Naive thymus-derived CD4-positive, alpha-beta T cell (primary cell): ENCODE results near the gene TPCN1. TPM values are rescaled to one million over a fixed set of nuclear protein-coding genes. Genes with fewer than 3 reads are reported as not detected.
A peak's percentile ranks its signal among the peaks of the same experiment; 100 is the strongest.
"Not testable (repeated sequence)": the region's sequence is repeated elsewhere in the genome, so short reads cannot be mapped to it uniquely, and the experiment has no call there.

Experiments used
- ATAC-seq: fragments of 150-1000 bp; cut with Tn5 transposase; 2 replicates; pipeline ENCODE4 v1.10.0; 2021; ENCODE audit warnings: mild to moderate bottlenecking, moderate library complexity
- CTCF ChIA-PET: fragments of 350-600 bp; sonication (Branson Sonifier 250); formaldehyde crosslinking; loops from one replicate; lab custom pipeline; 2021; ENCODE audit warnings: antibody characterized with exemption; lab: Charles Lee
- POLR2A ChIA-PET: fragments of 350-600 bp; sonication (Branson Sonifier 250); formaldehyde crosslinking; loops from one replicate; lab custom pipeline; 2021; ENCODE audit warnings: antibody characterized with exemption, inconsistent platforms; lab: Charles Lee
- DNase-seq, 9 donors: peaks; one replicate each; pipeline versions ENCODE4 v3.0.0 to v3.0.0-alpha.2; 2020 to 2022; ENCODE audit warnings: mixed read lengths in 1 of 9
- H3K27ac ChIP-seq: one replicate; pipeline ENCODE4 v1.7.0; 2013; ENCODE audit warnings: mild to moderate bottlenecking, low read depth, low read length, moderate library complexity
- H3K27me3 ChIP-seq, 2 donors: one replicate each; pipeline ENCODE4 v1.7.0; 2013; ENCODE audit warnings: low read length in 2 of 2, mild to moderate bottlenecking in 2 of 2, moderate library complexity in 2 of 2; ENCODE audit not compliant: control insufficient read depth in 2 of 2, insufficient read depth in 2 of 2
- H3K36me3 ChIP-seq, 3 experiments: 1 replicate in 2 of 3; 2 replicates in 1 of 3; pipeline ENCODE4 v1.7.0; 2013; ENCODE audit warnings: low read length in 3 of 3, mild to moderate bottlenecking in 3 of 3, moderate library complexity in 1 of 3; ENCODE audit not compliant: insufficient read depth in 3 of 3, control insufficient read depth in 2 of 3
- H3K4me1 ChIP-seq, 2 donors: one replicate each; pipeline ENCODE4 v1.7.0; 2013; ENCODE audit warnings: low read length in 2 of 2, mild to moderate bottlenecking in 2 of 2, moderate library complexity in 1 of 2; ENCODE audit not compliant: control insufficient read depth in 2 of 2, insufficient read depth in 2 of 2
- H3K4me3 ChIP-seq: 2 replicates; pipeline ENCODE4 v1.7.0; 2013; ENCODE audit warnings: mild to moderate bottlenecking, low read length
- H3K9me3 ChIP-seq, 3 experiments: 1 replicate in 2 of 3; 2 replicates in 1 of 3; pipeline ENCODE4 v1.7.0; 2013; ENCODE audit warnings: low read length in 3 of 3; ENCODE audit not compliant: control insufficient read depth in 2 of 3
- H3K27ac Mint-ChIP-seq, 9 donors: one replicate each; pipeline ENCODE4 v1.8.0; 2020 to 2022; ENCODE audit warnings: mixed read lengths in 9 of 9, mild to moderate bottlenecking in 8 of 9, moderate library complexity in 5 of 9, inconsistent platforms in 2 of 9
- H3K27me3 Mint-ChIP-seq, 5 donors: one replicate each; pipeline ENCODE4 v1.8.0; 2021 to 2022; ENCODE audit warnings: mixed read lengths in 5 of 5, mild to moderate bottlenecking in 1 of 5
- H3K36me3 Mint-ChIP-seq, 5 donors: one replicate each; pipeline ENCODE4 v1.8.0; 2020 to 2022; ENCODE audit warnings: mixed read lengths in 5 of 5, mild to moderate bottlenecking in 3 of 5, inconsistent platforms in 1 of 5
- H3K4me1 Mint-ChIP-seq, 7 donors: one replicate each; pipeline ENCODE4 v1.8.0; 2020 to 2022; ENCODE audit warnings: mixed read lengths in 7 of 7, mild to moderate bottlenecking in 3 of 7, inconsistent platforms in 1 of 7
- H3K4me3 Mint-ChIP-seq, 10 donors: one replicate each; pipeline ENCODE4 v1.8.0; 2020 to 2022; ENCODE audit warnings: mild to moderate bottlenecking in 10 of 10, mixed read lengths in 10 of 10, moderate library complexity in 6 of 10, inconsistent platforms in 2 of 10
- H3K9me3 Mint-ChIP-seq, 11 donors: one replicate each; pipeline ENCODE4 v1.8.0; 2020 to 2022; ENCODE audit warnings: mixed read lengths in 11 of 11, mild to moderate bottlenecking in 4 of 11, inconsistent platforms in 1 of 11, moderate library complexity in 1 of 11
- intact Hi-C, 2 donors: fragments of 100-400 bp; cut with micrococcal nuclease; formaldehyde crosslinking; loops; one replicate each; pipeline ENCODE4 v1.15.1; 2023
- polyA plus RNA-seq, 2 donors: library from polyadenylated mRNA; unstranded; fragments of 300-500 nt; fragmentation: Illumina TruSeq; gene quantifications; one replicate each; pipeline ENCODE4 v1.2.3, GENCODE V29; 2021
- total RNA-seq, 6 experiments: library from RNA in 5 of 6; stranded (reverse) in 5 of 6; gene quantifications; 1 replicate in 5 of 6; 2 replicates in 1 of 6; pipeline ENCODE4 v1.2.3 and lab custom pipeline; 2021 to 2026

Gene TPCN1
- total and polyA plus RNA-seq, 7 experiments from 2014 or later: 15.3 to 124 (median 97.2) TPM

- H3K4me1 Mint-ChIP-seq: peaks cover 16 to 40% (median 27%) of the 10 kb centered on the region in 7 donors
- H3K9me3 Mint-ChIP-seq: peaks cover 0 to 3% (median 0%) of the 10 kb centered on the region in 11 donors
- no peaks in the 10 kb centered on the region for H3K27me3 Mint-ChIP-seq
- no peak overlapping the region for H3K4me3 Mint-ChIP-seq
- intact Hi-C loops: no loop called here
- Histone ChIP-seq H3K4me1 (peaks cover 18% of the 10 kb centered on the region in 2 donors), H3K36me3 (no peaks in the 10 kb centered on the region), H3K27ac (no peak overlapping the region), H3K27me3 (no peaks in the 10 kb centered on the region), H3K9me3 (no peaks in the 10 kb centered on the region), H3K4me3 (no peak overlapping the region)
- peak overlapping the region in 5 of 9 donors; percentile 9 to 66 (median 49) for H3K27ac Mint-ChIP-seq
- ATAC-seq: no peak
- ChIA-PET POLR2A (interaction anchor here (0.8 to 1.2 kb wide), 3 partner anchors 16 to 226 kb away, joined by 3 to 4 read pairs (median 3); partner anchors contain the start of gene OAS2), CTCF (interaction anchor here (1.2 kb wide), 1 partner anchor 94 kb away, joined by 3 read pairs; no protein-coding TSS in a partner anchor)
- no peak for DNase-seq
- H3K36me3 Mint-ChIP-seq: peaks cover 0 to 2% (median 0%) of the 10 kb centered on the region in 5 donors
These were observed 17.2 kb upstream of the TPCN1 start for GRCh38 chr12:113203852-113204760.

GRCh38 chr12:113204804-113205203 is 16.5 kb upstream of the TPCN1 start:
- Histone ChIP-seq H3K9me3 (no peaks in the 10 kb centered on the region), H3K4me1 (peaks cover 25% of the 10 kb centered on the region in 2 donors), H3K4me3 (no peak overlapping the region), H3K27ac (no peak overlapping the region), H3K27me3 (no peaks in the 10 kb centered on the region), H3K36me3 (no peaks in the 10 kb centered on the region)
- CTCF ChIA-PET: no interaction called here
- ATAC-seq: no peak
- Mint-ChIP-seq H3K27me3 (no peaks in the 10 kb centered on the region), H3K27ac (peak overlapping the region in 3 of 9 donors; percentile 18 to 81 (median 25)), H3K4me3 (no peak overlapping the region), H3K36me3 (peaks cover 0 to 2% (median 0%) of the 10 kb centered on the region in 5 donors), H3K4me1 (peaks cover 16 to 46% (median 34%) of the 10 kb centered on the region in 7 donors), H3K9me3 (peaks cover 0 to 3% (median 0%) of the 10 kb centered on the region in 11 donors)
- DNase-seq: no peak
- POLR2A ChIA-PET: interaction anchor here (0.7 to 1.2 kb wide), 3 partner anchors 10 to 227 kb away, joined by 3 to 4 read pairs (median 3); partner anchors contain the start of gene OAS2
- intact Hi-C loops: loop anchor here in 1 of 2 donors (5.0 kb wide), 3 partner anchors 57 to 152 kb away; partner anchors contain the start of gene PLBD2

- DNase-seq, H3K27me3 ChIP-seq, H3K9me3 ChIP-seq, H3K9me3 Mint-ChIP-seq, CTCF ChIA-PET, H3K27me3 Mint-ChIP-seq, ATAC-seq, H3K36me3 ChIP-seq, H3K4me3 ChIP-seq, H3K27ac ChIP-seq, H3K36me3 Mint-ChIP-seq: not testable (repeated sequence)
- peaks cover 38 to 45% of the 10 kb centered on the region in 2 donors for H3K4me1 ChIP-seq
- intact Hi-C loops: loop anchor here in 1 of 2 donors (5.0 kb wide), 3 partner anchors 55 to 150 kb away; partner anchors contain the start of gene PLBD2
- H3K27ac Mint-ChIP-seq: peak overlapping the region in 8 of 9 donors; percentile 39 to 93 (median 76)
- H3K4me1 Mint-ChIP-seq: peaks cover 28 to 63% (median 51%) of the 10 kb centered on the region in 7 donors
- peak overlapping the region in 2 of 10 donors; percentile 1 to 40 for H3K4me3 Mint-ChIP-seq
- POLR2A ChIA-PET: interaction anchor here (0.6 to 2.1 kb wide), 3 partner anchors 11 to 1212 kb away, joined by 5 to 18 read pairs (median 7); partner anchors contain the start of gene TPCN1
These were observed 14.5 kb upstream of the TPCN1 start for GRCh38 chr12:113206802-113207201.

- H3K27me3 Mint-ChIP-seq: no peaks in the 10 kb centered on the region
- ChIA-PET POLR2A (interaction anchor here (0.5 to 2.1 kb wide), 6 partner anchors 10 to 125 kb away, joined by 3 to 18 read pairs (median 5); partner anchors contain the start of genes DDX54, RITA1 and TPCN1), CTCF (interaction anchor here (1.4 kb wide), 1 partner anchor 10 kb away, joined by 3 read pairs; no protein-coding TSS in a partner anchor)
- Histone ChIP-seq H3K4me3 (no peak overlapping the region), H3K27ac (peak overlapping the region; percentile 64), H3K27me3 (no peaks in the 10 kb centered on the region), H3K9me3 (no peaks in the 10 kb centered on the region), H3K4me1 (peaks cover 38 to 45% of the 10 kb centered on the region in 2 donors), H3K36me3 (no peaks in the 10 kb centered on the region)
- H3K4me3 Mint-ChIP-seq: peak overlapping the region; percentile 4 to 86 (median 42)
- peaks cover 28 to 60% (median 51%) of the 10 kb centered on the region in 7 donors for H3K4me1 Mint-ChIP-seq
- peaks cover 0 to 3% (median 0%) of the 10 kb centered on the region in 11 donors for H3K9me3 Mint-ChIP-seq
- peaks cover 0 to 15% (median 0%) of the 10 kb centered on the region in 5 donors for H3K36me3 Mint-ChIP-seq
- H3K27ac Mint-ChIP-seq: peak overlapping the region; percentile 82 to 97 (median 90)
- peak in 8 of 9 donors; percentile 24 to 47 (median 38) for DNase-seq
- intact Hi-C loops: loop anchor here (1.0 to 5.0 kb wide), 7 partner anchors 9 to 150 kb away; partner anchors contain the start of genes DDX54 (in 2 of the 2), RITA1 (in 2 of the 2), TPCN1 (in 2 of the 2) and PLBD2 (in 1 of the 2)
- peak; percentile 23 for ATAC-seq
These were observed 13.6 kb upstream of the TPCN1 start for GRCh38 chr12:113207613-113208040.

- Mint-ChIP-seq H3K9me3 (peaks cover 0 to 2% (median 0%) of the 10 kb centered on the region in 11 donors), H3K4me1 (peaks cover 28 to 62% (median 51%) of the 10 kb centered on the region in 7 donors), H3K36me3 (peaks cover 0 to 16% (median 0%) of the 10 kb centered on the region in 5 donors), H3K27me3 (no peaks in the 10 kb centered on the region), H3K27ac (peak overlapping the region; percentile 82 to 97 (median 90)), H3K4me3 (peak overlapping the region; percentile 59 to 86 (median 77))
- ATAC-seq (peak; percentile 89), DNase-seq (peak; percentile 18 to 72 (median 62))
- ChIA-PET POLR2A (interaction anchor here (0.5 to 2.5 kb wide), 8 partner anchors 9 to 127 kb away, joined by 3 to 18 read pairs (median 6); partner anchors contain the start of genes DDX54, RITA1, SLC8B1 and TPCN1), CTCF (interaction anchor here (1.4 kb wide), 1 partner anchor 9 kb away, joined by 3 read pairs; no protein-coding TSS in a partner anchor)
- intact Hi-C loops: loop anchor here (1.0 to 5.0 kb wide), 7 partner anchors 10 to 149 kb away; partner anchors contain the start of genes DDX54 (in 2 of the 2), RITA1 (in 2 of the 2), TPCN1 (in 2 of the 2) and PLBD2 (in 1 of the 2)
- Histone ChIP-seq H3K4me1 (peaks cover 38 to 45% of the 10 kb centered on the region in 2 donors), H3K27ac (peak overlapping the region; percentile 64), H3K4me3 (no peak overlapping the region), H3K36me3 (no peaks in the 10 kb centered on the region), H3K27me3 (no peaks in the 10 kb centered on the region), H3K9me3 (no peaks in the 10 kb centered on the region)
These were observed 13.0 kb upstream of the TPCN1 start for GRCh38 chr12:113208041-113208934.
